C1 segment of cervical spinal cord (tissue), 14 donors: ENCODE results near the gene FTH1.
A peak's percentile ranks its signal among the peaks of the same experiment; 100 is the strongest.
"Not testable (repeated sequence)": the region's sequence is repeated elsewhere in the genome, so short reads cannot be mapped to it uniquely, and the experiment has no call there.

Experiments used
- DNase-seq, 14 donors: peaks; one replicate each; lab custom pipeline; 2025; lab: John Stamatoyannopoulos, UW

Gene FTH1

GRCh38 chr11:61964058-61964665 lies 3.3 kb downstream of the FTH1 start:
- DNase-seq, result no peak

GRCh38 chr11:61963282-61964057 lies 4.0 kb downstream of the FTH1 start:
- peak in 5 of 14 donors; percentile 33 to 75 (median 41) for DNase-seq

GRCh38 chr11:61963016-61963281 lies 4.5 kb downstream of the FTH1 start:
- peak in 3 of 14 donors; percentile 38 to 70 (median 41) for DNase-seq

GRCh38 chr11:61962213-61963015 lies 5.0 kb downstream of the FTH1 start:
- DNase-seq, result no peak

- DNase-seq, result peak in 10 of 14 donors; percentile 43 to 83 (median 64)
Observed at GRCh38 chr11:61961570-61962212, 5.7 kb downstream of the FTH1 start.

DNA sequence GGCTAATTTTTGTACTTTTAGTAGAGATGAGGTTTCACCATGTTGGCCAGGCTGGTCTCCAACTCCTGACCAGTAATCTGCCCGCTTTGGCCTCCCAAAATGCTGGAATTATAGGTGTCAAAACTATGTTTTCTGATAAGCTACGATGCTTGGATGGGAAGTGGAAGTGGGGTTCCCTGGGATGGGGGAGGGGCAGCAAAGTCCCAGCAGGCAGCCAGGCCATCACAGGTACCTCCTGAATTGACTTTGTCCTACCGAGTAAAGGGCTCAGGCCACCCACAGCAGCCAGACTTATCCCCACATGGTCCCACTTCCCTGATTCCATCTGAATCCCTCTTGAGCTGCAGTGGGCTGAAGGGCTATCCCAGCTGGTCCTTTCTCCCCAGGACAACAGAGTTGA lies 6.9 kb downstream of the FTH1 start:
- no peak for DNase-seq

GRCh38 chr11:61959678-61960077 lies 7.8 kb downstream of the FTH1 start:
- DNase-seq, result no peak

DNA sequence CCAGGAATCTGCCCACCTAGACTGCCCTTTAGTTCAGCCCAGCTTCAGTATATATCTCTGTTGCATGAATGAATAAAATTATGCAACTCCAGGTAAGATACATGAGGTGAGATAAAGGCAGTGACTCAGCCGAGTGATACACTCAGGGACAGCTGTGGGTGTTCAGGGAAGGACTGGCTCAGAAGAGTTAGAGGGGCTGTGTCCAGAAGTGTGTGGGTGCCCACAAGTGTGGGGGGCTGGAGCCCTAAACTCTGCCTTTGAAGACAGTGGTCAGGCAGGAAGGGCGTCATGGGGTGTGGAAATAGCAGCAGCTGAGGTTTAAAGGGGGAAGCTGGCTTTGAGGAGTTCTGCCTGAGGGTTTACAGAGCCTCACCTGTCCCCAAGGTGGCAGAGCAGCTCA lies 8.3 kb downstream of the FTH1 start:
- no peak for DNase-seq

DNA sequence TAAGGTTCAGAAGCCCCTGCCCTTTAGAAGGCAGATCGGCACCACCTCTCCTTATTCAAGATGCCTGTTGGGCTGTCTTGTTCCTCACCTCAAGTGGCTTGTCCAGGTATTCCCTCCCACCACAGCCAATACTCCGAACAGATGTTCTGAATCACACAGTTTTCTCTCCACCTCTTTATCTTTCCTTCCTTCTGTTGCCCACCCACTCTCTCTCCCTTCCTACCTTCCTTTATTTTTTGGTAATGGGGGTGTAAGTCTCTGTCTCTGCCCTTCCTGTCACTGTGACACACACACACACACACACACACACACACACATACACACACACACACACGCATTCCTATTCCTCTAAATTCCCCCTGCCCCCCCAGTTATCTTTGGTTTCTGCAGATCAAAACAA lies 8.8 kb downstream of the FTH1 start:
- DNase-seq, result no peak

- no peak for DNase-seq
Observed at GRCh38 chr11:61957021-61957770, 10.2 kb downstream of the FTH1 start.

GRCh38 chr11:61956191-61957020 lies 11.0 kb downstream of the FTH1 start:
- DNase-seq, result no peak

DNA sequence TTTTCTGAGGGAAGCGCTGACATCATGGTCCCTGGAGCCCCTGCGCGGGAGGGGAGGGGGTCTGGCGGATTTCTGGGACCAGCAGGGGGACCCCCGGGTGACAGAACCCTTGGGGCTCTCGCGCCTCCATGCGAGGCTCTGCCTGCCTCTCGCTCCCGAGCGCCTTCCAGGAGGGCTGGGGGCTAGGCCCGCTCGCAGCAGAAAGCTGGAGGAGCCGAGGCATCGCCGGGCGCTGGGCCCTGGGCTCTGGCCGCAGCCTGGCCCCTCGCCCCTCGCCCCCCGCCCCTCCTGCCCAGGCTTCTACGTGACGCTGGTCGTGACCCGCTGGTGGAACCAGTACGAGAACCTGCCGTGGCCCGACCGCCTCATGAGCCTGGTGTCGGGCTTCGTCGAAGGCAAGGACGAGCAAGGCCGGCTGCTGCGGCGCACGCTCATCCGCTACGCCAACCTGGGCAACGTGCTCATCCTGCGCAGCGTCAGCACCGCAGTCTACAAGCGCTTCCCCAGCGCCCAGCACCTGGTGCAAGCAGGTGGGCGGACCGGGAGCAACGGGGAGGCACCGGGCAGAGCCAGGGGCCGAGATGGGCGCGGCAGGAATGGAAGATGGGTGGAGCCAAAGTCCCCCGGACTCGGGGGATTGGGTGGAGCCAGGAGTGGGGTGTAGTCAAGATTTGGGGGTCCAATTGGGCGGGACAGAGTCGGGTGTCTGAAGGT lies 11.9 kb downstream of the FTH1 start:
- no peak for DNase-seq

DNA sequence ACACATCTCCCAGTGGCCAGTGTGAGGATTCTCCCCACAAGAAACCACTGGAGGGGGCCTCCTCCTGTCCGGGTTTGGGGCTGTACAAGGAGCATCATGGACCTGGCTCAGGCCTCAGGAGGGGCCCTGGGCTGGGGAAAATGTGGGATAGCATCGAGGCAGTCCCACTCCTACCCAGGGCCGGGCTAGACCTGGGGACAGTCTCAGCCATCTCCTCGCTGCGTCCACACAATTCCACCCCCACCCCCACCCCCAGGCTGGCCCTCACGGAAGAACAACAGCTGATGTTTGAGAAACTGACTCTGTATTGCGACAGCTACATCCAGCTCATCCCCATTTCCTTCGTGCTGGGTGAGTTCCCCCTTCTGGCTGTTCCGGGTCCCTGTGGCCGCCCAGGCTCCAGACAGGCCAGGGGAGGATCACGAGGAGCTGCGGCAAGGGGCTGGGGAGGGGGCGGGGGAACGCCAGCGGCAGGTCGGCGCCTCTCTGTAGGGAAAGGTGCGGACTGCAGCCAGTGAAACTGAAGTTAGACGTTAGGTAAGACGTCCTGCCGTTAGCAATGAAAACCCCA lies 12.5 kb downstream of the FTH1 start:
- DNase-seq, result peak in 11 of 14 donors; percentile 18 to 88 (median 67)

- no peak for DNase-seq
Observed at GRCh38 chr11:61954106-61954850, 13.2 kb downstream of the FTH1 start.

GRCh38 chr11:61953632-61954031 lies 13.8 kb downstream of the FTH1 start:
- not testable (repeated sequence) for DNase-seq

DNA sequence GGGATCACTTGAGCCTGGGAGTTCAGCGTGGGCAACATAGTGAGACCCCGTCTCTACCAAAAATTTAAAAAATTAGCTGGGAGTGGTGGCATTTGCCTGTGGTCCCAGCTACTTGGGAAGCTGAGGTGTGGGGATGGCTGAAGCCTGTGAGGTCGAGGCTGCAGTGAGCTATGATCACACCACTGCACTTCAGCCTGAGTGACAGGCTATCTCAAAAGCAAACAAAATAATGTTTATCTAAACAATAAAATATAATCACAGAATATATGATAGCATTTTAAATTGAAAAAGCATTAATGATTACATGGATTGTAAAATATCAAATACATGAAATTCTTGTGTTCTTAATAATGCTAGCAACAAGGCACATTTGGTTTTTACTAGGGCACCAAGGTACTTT lies 14.6 kb downstream of the FTH1 start:
- DNase-seq, result no peak

DNA sequence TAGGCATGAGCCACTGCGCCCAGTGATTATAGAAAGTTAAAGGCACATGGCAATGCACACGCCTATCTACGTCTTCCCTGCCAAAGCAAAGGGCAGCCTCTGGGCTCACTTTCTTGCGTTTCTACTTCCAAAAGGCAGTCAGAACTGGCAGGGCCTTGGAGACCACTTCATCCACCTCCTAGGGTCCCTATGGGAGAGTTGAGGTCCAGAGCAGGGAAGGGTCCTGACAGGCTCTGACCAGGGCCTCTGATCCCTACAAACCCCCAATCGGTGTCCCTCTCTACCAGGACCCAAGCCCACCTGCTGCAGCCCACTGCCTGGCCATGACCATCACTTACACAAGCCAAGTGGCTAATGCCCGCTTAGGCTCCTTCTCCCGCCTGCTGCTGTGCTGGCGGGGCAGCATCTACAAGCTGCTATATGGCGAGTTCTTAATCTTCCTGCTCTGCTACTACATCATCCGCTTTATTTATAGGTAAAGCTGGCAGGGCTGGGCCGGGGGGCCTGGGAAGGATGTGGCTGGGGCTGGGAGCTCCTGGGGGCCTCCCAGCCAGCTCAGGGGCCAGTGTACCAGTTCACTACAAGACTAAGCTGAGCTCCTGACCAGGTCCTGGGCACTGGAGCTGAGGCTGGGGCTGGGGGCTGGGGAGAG lies 15.8 kb downstream of the FTH1 start:
- DNase-seq, result no peak

DNA sequence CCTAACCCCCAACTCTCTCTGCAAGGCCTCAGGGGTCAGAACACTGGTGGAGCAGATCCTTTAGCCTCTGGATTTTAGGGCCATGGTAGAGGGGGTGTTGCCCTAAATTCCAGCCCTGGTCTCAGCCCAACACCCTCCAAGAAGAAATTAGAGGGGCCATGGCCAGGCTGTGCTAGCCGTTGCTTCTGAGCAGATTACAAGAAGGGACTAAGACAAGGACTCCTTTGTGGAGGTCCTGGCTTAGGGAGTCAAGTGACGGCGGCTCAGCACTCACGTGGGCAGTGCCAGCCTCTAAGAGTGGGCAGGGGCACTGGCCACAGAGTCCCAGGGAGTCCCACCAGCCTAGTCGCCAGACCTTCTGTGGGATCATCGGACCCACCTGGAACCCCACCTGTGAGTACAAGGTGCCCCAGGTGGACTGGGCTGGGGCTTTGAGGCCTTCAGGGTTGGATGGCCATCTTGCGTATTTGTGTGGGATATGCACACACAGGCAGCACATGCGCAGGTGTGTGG lies 17.3 kb downstream of the FTH1 start, which contains the start of gene BEST1:
BEST1 (plus strand) TSS at position 317 of the 513 bp plus-strand sequence. CDS start 1,456 bp downstream, outside the sequence.
- DNase-seq, result peak in 10 of 14 donors; percentile 44 to 86 (median 68)
